ENCODE results near the gene GAS2. TPM values are rescaled to one million over a fixed set of nuclear protein-coding genes. Genes with fewer than 3 reads are reported as not detected.

Gene GAS2
- total RNA-seq, 1 donor from 2014 or later: 3.5 TPM

DNA sequence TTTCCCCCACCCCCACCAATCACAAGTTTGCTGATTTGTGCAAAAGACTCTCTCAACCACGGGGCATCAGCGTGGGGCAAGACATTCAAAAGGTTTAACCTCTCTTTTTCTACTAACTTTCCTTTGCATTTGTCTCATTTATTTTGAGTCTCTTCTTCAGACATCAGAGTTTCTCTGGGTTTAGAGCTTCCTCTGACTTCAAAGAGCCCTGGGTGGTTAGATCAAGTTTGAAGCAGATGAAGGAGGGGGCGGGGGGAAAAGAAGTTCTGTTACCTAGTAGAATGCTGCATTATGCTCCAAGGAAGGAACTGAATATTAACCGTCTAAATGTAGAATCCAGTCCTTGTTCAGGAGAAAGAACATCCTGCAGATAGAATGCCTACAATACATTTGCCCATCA, 24.5 kb downstream of the GAS2 start:
- ATAC-seq (ENCODE audit: low read depth) (no peak), DNase-seq (no peak)
- no peak overlapping the region for H3K27ac Mint-ChIP-seq
- POLR2A ChIA-PET: no interaction called here
- no peaks in the 10 kb centered on the region for H3K36me3 Mint-ChIP-seq (ENCODE audit: low read depth)
- CTCF ChIA-PET: no interaction called here
- H3K4me1 Mint-ChIP-seq: no peaks in the 10 kb centered on the region
- intact Hi-C loops (cut with micrococcal nuclease): no loop called here
- no peaks in the 10 kb centered on the region for H3K9me3 Mint-ChIP-seq
- no peak overlapping the region for H3K4me3 Mint-ChIP-seq
- TF ChIP-seq CTCF (IDR thresholded peaks at IDR 0.05): no peak
- no peaks in the 10 kb centered on the region for H3K27me3 Mint-ChIP-seq

- ChIA-PET CTCF (no interaction called here), POLR2A (no interaction called here)
- intact Hi-C loops (cut with micrococcal nuclease): no loop called here
- no peaks in the 10 kb centered on the region for H3K36me3 Mint-ChIP-seq (ENCODE audit: low read depth)
- no peak overlapping the region for H3K27ac Mint-ChIP-seq
- no peaks in the 10 kb centered on the region for H3K4me1 Mint-ChIP-seq
- H3K9me3 Mint-ChIP-seq: no peaks in the 10 kb centered on the region
- no peak overlapping the region for H3K4me3 Mint-ChIP-seq
- no peak for DNase-seq
- H3K27me3 Mint-ChIP-seq: peaks cover 3% of the 10 kb centered on the region
- ATAC-seq (ENCODE audit: low read depth): no peak
- no peak for TF ChIP-seq CTCF (IDR thresholded peaks at IDR 0.05)
These were observed 33.0 kb downstream of the GAS2 start for GRCh38 chr11:22699388-22699787.

- no peak overlapping the region for H3K27ac Mint-ChIP-seq
- no peaks in the 10 kb centered on the region for H3K9me3 Mint-ChIP-seq
- H3K4me1 Mint-ChIP-seq: no peaks in the 10 kb centered on the region
- TF ChIP-seq CTCF (IDR thresholded peaks at IDR 0.05): no peak
- CTCF ChIA-PET: no interaction called here
- DNase-seq (no peak), ATAC-seq (ENCODE audit: low read depth) (no peak)
- intact Hi-C loops (cut with micrococcal nuclease): no loop called here
- H3K36me3 Mint-ChIP-seq (ENCODE audit: low read depth): no peaks in the 10 kb centered on the region
- POLR2A ChIA-PET: no interaction called here
- no peak overlapping the region for H3K4me3 Mint-ChIP-seq
- peaks cover 3% of the 10 kb centered on the region for H3K27me3 Mint-ChIP-seq
These were observed 35.6 kb downstream of the GAS2 start for GRCh38 chr11:22702031-22702430.

- ChIA-PET CTCF (no interaction called here), POLR2A (no interaction called here)
- Mint-ChIP-seq H3K27me3 (peaks cover under 1% of the 10 kb centered on the region), H3K4me3 (no peak overlapping the region), H3K9me3 (no peaks in the 10 kb centered on the region), H3K4me1 (no peaks in the 10 kb centered on the region), H3K36me3 (ENCODE audit: low read depth) (no peaks in the 10 kb centered on the region), H3K27ac (no peak overlapping the region)
- ATAC-seq (ENCODE audit: low read depth) (no peak), DNase-seq (no peak)
- intact Hi-C loops (cut with micrococcal nuclease): no loop called here
- no peak for TF ChIP-seq CTCF (IDR thresholded peaks at IDR 0.05)
These were observed 36.6 kb downstream of the GAS2 start for GRCh38 chr11:22703040-22703439.

- H3K4me1 Mint-ChIP-seq: no peaks in the 10 kb centered on the region
- no peak for DNase-seq
- no peaks in the 10 kb centered on the region for H3K36me3 Mint-ChIP-seq (ENCODE audit: low read depth)
- peaks cover under 1% of the 10 kb centered on the region for H3K9me3 Mint-ChIP-seq
- intact Hi-C loops (cut with micrococcal nuclease): no loop called here
- H3K27me3 Mint-ChIP-seq: peaks cover under 1% of the 10 kb centered on the region
- POLR2A ChIA-PET: no interaction called here
- no peak for TF ChIP-seq CTCF (IDR thresholded peaks at IDR 0.05)
- no peak overlapping the region for H3K27ac Mint-ChIP-seq
- H3K4me3 Mint-ChIP-seq: no peak overlapping the region
- ATAC-seq (ENCODE audit: low read depth): no peak
- CTCF ChIA-PET: no interaction called here
These were observed 37.2 kb downstream of the GAS2 start for GRCh38 chr11:22703591-22703990.

Data from activated B cell treated with CpG ODN at 0.5 μM for 24 hours (primary cell).